HepG2 (cell line): Measurements from ENCODE around the gene RTKN2. TPM values are rescaled to one million over a fixed set of nuclear protein-coding genes. Genes with fewer than 3 reads are reported as not detected.
A peak's percentile ranks its signal among the peaks of the same experiment; 100 is the strongest.

Source experiments
- CBX1 ChIP-seq: IDR thresholded peaks from one replicate; pipeline ENCODE4 v1.6.1; 2016; ENCODE audit warnings: antibody characterized with exemption, low read depth
- CEBPB ChIP-seq: IDR thresholded peaks from 2 replicates; pipeline ENCODE4 v1.6.1; 2011; ENCODE audit warnings: low read depth, low read length, improper control_type of control experiment, borderline replicate concordance
- FOSL1 ChIP-seq: sonication (generic); formaldehyde crosslinking; IDR thresholded peaks from 2 replicates; pipeline ENCODE4 v1.9.0; 2021; ENCODE audit warnings: missing genetic modification reagents, borderline replicate concordance
- FOXJ3 ChIP-seq: sonication (generic); formaldehyde crosslinking; IDR thresholded peaks from 2 replicates; pipeline ENCODE4 v1.4.0; 2020; ENCODE audit warnings: missing genetic modification reagents, mild to moderate bottlenecking, borderline replicate concordance
- FOXK1 ChIP-seq: sonication (generic); formaldehyde crosslinking; IDR thresholded peaks from 2 replicates; pipeline ENCODE4 v1.4.0; 2020; ENCODE audit warnings: low read depth, missing genetic modification reagents, borderline replicate concordance
- KDM1A ChIP-seq: IDR thresholded peaks from 2 replicates; pipeline ENCODE4 v1.6.1; 2016; ENCODE audit warnings: missing compliant biosample characterization
- RARA ChIP-seq: IDR thresholded peaks from 2 replicates; pipeline ENCODE4 v1.6.1; 2016; ENCODE audit warnings: missing genetic modification reagents, missing compliant biosample characterization
- RXRB ChIP-seq: IDR thresholded peaks from 2 replicates; pipeline ENCODE4 v1.6.1; 2016; ENCODE audit warnings: borderline replicate concordance, missing genetic modification reagents, missing compliant biosample characterization
- SOX13 ChIP-seq, 3 experiments: fragments of 450-650 bp in 1 of 3; sonication (generic) in 1 of 3; formaldehyde crosslinking in 1 of 3; IDR thresholded peaks in 2 of 3; conservative IDR thresholded peaks in 1 of 3; 2 replicates each; pipeline versions ENCODE4 v1.5.0 to v1.6.1; 2016 to 2020; ENCODE audit warnings: antibody characterized with exemption in 1 of 3, mild to moderate bottlenecking in 1 of 3, missing compliant biosample characterization in 1 of 3, missing genetic modification reagents in 1 of 3, moderate library complexity in 1 of 3
- ZMYM2 ChIP-seq: sonication (generic); formaldehyde crosslinking; IDR thresholded peaks from 2 replicates; pipeline ENCODE4 v1.8.0; 2022; ENCODE audit warnings: mild to moderate bottlenecking, missing genetic modification reagents
- ZNF138 ChIP-seq: sonication (generic); formaldehyde crosslinking; IDR thresholded peaks from 2 replicates; pipeline ENCODE4 v1.5.0; 2020; ENCODE audit warnings: mild to moderate bottlenecking, low read depth, missing genetic modification reagents
- polyA plus RNA-seq, 8 experiments: library from polyadenylated mRNA; depleted of rRNA in 3 of 8; stranded (reverse) in 7 of 8; unstranded in 1 of 8; fragments of >200 nt; fragmentation: Illumina TruSeq in 4 of 8; extraction: Trizol in 4 of 8; gene quantifications; 2 replicates each; pipeline versions ENCODE4 v1.2.1 to v1.2.3, GENCODE V29; 2011 to 2016; ENCODE audit warnings: low read depth in 4 of 8, missing spikeins in 1 of 8, mixed read lengths in 1 of 8; ENCODE audit not compliant: insufficient read depth in 1 of 8
- total RNA-seq, 5 experiments: library from RNA; depleted of rRNA; stranded (reverse); fragments of >200 nt; fragmentation: Illumina TruSeq; extraction: Trizol; gene quantifications; 2 replicates each; pipeline ENCODE4 v1.2.3, GENCODE V29; 2016; ENCODE audit warnings: low read depth in 1 of 5
- TF ChIP-seq, protein P1 (sequence below), 2 experiments: sonication (generic) in 1 of 2; formaldehyde crosslinking in 1 of 2; IDR thresholded peaks; 2 replicates each; pipeline versions ENCODE4 v1.5.1 to v1.6.1; 2011 to 2020; ENCODE audit warnings: borderline replicate concordance in 1 of 2, low read depth in 1 of 2, low read length in 1 of 2, mild to moderate bottlenecking in 1 of 2, missing genetic modification reagents in 1 of 2, moderate library complexity in 1 of 2
- TF ChIP-seq, protein P2 (sequence below): IDR thresholded peaks from 2 replicates; pipeline ENCODE4 v1.6.1; 2016; ENCODE audit warnings: low read depth, missing genetic modification reagents, missing compliant biosample characterization
- TF ChIP-seq, protein P3 (sequence below): sonication (generic); formaldehyde crosslinking; IDR thresholded peaks from 2 replicates; pipeline ENCODE4 v1.5.0; 2020; ENCODE audit warnings: missing genetic modification reagents
- TF ChIP-seq, protein P4 (sequence below): IDR thresholded peaks from 2 replicates; pipeline ENCODE4 v1.6.1; 2016; ENCODE audit warnings: mild to moderate bottlenecking

Gene RTKN2
- total and polyA plus RNA-seq, 2 of the 13 experiments (the other 11 are each of a cell fraction or from before 2014, with no cell fraction given), result 2.2 to 7.0 TPM

DNA sequence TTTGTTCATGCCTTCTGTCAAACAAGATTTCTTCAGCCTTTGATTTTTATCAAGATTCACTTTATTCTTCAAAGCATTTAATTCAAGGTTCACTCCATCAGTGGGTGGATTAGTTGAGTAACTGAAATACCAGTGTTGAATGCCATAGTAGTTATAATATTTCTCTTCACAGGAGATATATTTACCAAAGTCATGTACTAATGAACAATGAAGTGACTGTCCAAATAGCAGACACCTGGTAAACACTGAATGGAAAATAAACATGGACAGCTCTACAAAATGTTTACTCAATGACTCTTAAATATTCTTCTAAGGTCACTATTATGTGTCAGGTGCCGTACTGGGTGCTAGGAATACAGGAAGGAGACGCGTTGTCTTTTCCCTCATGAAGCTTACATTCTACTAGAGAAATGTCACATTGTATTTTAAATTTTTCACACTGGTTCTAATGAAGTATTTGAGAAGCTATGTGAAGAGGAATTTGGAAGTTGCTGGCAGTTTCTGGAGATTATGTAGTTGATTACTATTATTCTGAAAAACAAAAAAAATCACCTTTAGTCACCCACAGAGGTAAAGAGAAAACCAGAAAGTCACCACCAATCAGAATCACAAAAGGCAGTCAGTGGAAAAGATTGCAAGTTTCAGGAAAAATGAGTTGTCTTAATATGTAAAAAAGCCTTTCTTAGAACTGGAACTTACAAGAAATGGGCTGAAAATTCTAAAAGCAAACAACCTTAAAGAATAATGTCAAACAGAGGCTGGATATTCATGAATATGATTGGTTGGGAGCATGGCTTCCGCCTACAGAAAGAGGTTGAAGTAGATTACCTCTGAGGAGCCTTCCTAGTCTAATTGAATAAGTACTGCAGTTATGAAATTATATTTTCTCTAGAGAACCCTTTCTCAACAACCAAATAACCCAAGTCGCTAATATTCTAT lies 84.5 kb downstream of the RTKN2 start (continued):
- TF ChIP-seq SOX13 (IDR thresholded peaks at IDR 0.05) (0 out of 2 replicates have a peak, but pooled peaks have one; percentile 39), SOX13 (CRISPR knock-in tag; conservative IDR thresholded peaks at IDR 0.05 in 1 of 2, IDR thresholded peaks at IDR 0.05 in 1 of 2) (peak in 1 of 2 experiments; percentile 93; a peak in 2 of 4 replicates), RXRB (CRISPR knock-in tag) (peak; percentile 75), ZNF138 (CRISPR knock-in tag) (no peak), CEBPB (peak; percentile 21; the same call in 1 of the 2 replicates), RARA (CRISPR knock-in tag) (peak; percentile 80), FOXK1 (peak; percentile 67; the same call in 1 of the 2 replicates), FOSL1 (peak; percentile 43; the same call in 1 of the 2 replicates), CBX1 (no peak), FOXJ3 (CRISPR knock-in tag) (peak; percentile 82; the same call in 1 of the 2 replicates), ZMYM2 (CRISPR knock-in tag) (peak; percentile 92), KDM1A (CRISPR knock-in tag) (peak; percentile 94; the same call in 1 of the 2 replicates)
- TF ChIP-seq, protein P1, sequence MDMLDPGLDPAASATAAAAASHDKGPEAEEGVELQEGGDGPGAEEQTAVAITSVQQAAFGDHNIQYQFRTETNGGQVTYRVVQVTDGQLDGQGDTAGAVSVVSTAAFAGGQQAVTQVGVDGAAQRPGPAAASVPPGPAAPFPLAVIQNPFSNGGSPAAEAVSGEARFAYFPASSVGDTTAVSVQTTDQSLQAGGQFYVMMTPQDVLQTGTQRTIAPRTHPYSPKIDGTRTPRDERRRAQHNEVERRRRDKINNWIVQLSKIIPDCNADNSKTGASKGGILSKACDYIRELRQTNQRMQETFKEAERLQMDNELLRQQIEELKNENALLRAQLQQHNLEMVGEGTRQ (IDR thresholded peaks at IDR 0.05; ENCODE audit: low read depth, low read length), result 0 out of 2 replicates have a peak, but pooled peaks have one; percentile 17
- TF ChIP-seq, protein P1 (CRISPR knock-in tag; IDR thresholded peaks at IDR 0.05; ENCODE audit: borderline replicate concordance), result no peak
- TF ChIP-seq, protein P2, sequence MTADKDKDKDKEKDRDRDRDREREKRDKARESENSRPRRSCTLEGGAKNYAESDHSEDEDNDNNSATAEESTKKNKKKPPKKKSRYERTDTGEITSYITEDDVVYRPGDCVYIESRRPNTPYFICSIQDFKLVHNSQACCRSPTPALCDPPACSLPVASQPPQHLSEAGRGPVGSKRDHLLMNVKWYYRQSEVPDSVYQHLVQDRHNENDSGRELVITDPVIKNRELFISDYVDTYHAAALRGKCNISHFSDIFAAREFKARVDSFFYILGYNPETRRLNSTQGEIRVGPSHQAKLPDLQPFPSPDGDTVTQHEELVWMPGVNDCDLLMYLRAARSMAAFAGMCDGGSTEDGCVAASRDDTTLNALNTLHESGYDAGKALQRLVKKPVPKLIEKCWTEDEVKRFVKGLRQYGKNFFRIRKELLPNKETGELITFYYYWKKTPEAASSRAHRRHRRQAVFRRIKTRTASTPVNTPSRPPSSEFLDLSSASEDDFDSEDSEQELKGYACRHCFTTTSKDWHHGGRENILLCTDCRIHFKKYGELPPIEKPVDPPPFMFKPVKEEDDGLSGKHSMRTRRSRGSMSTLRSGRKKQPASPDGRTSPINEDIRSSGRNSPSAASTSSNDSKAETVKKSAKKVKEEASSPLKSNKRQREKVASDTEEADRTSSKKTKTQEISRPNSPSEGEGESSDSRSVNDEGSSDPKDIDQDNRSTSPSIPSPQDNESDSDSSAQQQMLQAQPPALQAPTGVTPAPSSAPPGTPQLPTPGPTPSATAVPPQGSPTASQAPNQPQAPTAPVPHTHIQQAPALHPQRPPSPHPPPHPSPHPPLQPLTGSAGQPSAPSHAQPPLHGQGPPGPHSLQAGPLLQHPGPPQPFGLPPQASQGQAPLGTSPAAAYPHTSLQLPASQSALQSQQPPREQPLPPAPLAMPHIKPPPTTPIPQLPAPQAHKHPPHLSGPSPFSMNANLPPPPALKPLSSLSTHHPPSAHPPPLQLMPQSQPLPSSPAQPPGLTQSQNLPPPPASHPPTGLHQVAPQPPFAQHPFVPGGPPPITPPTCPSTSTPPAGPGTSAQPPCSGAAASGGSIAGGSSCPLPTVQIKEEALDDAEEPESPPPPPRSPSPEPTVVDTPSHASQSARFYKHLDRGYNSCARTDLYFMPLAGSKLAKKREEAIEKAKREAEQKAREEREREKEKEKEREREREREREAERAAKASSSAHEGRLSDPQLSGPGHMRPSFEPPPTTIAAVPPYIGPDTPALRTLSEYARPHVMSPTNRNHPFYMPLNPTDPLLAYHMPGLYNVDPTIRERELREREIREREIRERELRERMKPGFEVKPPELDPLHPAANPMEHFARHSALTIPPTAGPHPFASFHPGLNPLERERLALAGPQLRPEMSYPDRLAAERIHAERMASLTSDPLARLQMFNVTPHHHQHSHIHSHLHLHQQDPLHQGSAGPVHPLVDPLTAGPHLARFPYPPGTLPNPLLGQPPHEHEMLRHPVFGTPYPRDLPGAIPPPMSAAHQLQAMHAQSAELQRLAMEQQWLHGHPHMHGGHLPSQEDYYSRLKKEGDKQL (CRISPR knock-in tag), result peak; percentile 56; the same call in 1 of the 2 replicates
- TF ChIP-seq, protein P3, sequence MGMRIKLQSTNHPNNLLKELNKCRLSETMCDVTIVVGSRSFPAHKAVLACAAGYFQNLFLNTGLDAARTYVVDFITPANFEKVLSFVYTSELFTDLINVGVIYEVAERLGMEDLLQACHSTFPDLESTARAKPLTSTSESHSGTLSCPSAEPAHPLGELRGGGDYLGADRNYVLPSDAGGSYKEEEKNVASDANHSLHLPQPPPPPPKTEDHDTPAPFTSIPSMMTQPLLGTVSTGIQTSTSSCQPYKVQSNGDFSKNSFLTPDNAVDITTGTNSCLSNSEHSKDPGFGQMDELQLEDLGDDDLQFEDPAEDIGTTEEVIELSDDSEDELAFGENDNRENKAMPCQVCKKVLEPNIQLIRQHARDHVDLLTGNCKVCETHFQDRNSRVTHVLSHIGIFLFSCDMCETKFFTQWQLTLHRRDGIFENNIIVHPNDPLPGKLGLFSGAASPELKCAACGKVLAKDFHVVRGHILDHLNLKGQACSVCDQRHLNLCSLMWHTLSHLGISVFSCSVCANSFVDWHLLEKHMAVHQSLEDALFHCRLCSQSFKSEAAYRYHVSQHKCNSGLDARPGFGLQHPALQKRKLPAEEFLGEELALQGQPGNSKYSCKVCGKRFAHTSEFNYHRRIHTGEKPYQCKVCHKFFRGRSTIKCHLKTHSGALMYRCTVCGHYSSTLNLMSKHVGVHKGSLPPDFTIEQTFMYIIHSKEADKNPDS, result no peak
- TF ChIP-seq, protein P4, sequence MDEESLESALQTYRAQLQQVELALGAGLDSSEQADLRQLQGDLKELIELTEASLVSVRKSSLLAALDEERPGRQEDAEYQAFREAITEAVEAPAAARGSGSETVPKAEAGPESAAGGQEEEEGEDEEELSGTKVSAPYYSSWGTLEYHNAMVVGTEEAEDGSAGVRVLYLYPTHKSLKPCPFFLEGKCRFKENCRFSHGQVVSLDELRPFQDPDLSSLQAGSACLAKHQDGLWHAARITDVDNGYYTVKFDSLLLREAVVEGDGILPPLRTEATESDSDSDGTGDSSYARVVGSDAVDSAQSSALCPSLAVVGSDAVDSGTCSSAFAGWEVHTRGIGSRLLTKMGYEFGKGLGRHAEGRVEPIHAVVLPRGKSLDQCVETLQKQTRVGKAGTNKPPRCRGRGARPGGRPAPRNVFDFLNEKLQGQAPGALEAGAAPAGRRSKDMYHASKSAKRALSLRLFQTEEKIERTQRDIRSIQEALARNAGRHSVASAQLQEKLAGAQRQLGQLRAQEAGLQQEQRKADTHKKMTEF (CRISPR knock-in tag), result peak; percentile 82
